Endodermal cell (in vitro differentiated cells): ENCODE results near the gene PRKCD. TPM values are rescaled to one million over a fixed set of nuclear protein-coding genes. Genes with fewer than 3 reads are reported as not detected.

ENCODE experiments used
- DNase-seq: peaks from one replicate; pipeline ENCODE4 v3.0.0-alpha.2; 2017
- H3K27ac ChIP-seq: 2 replicates; pipeline ENCODE4 v1.5.1; 2013; ENCODE audit warnings: mild to moderate bottlenecking, low read depth, low read length, moderate library complexity
- H3K27me3 ChIP-seq: 2 replicates; pipeline ENCODE4 v1.6.1; 2013; ENCODE audit warnings: mild to moderate bottlenecking, low read length, moderate library complexity; ENCODE audit not compliant: insufficient read depth, control insufficient read depth, poor library complexity, severe bottlenecking
- H3K36me3 ChIP-seq: 2 replicates; pipeline ENCODE4 v1.7.0; 2013; ENCODE audit warnings: mild to moderate bottlenecking, low read length, moderate library complexity; ENCODE audit not compliant: control insufficient read depth, insufficient read depth
- H3K4me1 ChIP-seq: one replicate; pipeline ENCODE4 v1.7.0; 2013; ENCODE audit warnings: low read length; ENCODE audit not compliant: control insufficient read depth, insufficient read depth
- H3K4me3 ChIP-seq: 2 replicates; pipeline ENCODE4 v1.5.1; 2013; ENCODE audit warnings: mild to moderate bottlenecking, low read length, moderate library complexity
- H3K9ac ChIP-seq: 2 replicates; pipeline ENCODE4 v1.6.1; 2013; ENCODE audit warnings: mild to moderate bottlenecking, low read length, moderate library complexity; ENCODE audit not compliant: poor library complexity, severe bottlenecking; ENCODE audit errors: extremely low read depth
- H3K9me3 ChIP-seq: 2 replicates; pipeline ENCODE4 v1.6.1; 2013; ENCODE audit warnings: mild to moderate bottlenecking, low read length, moderate library complexity; ENCODE audit not compliant: control insufficient read depth
- H3K27ac Mint-ChIP-seq: 2 replicates; pipeline ENCODE4 v1.8.0; 2020; ENCODE audit warnings: mixed read lengths
- H3K27me3 Mint-ChIP-seq: 2 replicates; pipeline ENCODE4 v1.8.0; 2021; ENCODE audit warnings: mild to moderate bottlenecking, mixed read lengths; ENCODE audit not compliant: insufficient read depth
- H3K36me3 Mint-ChIP-seq: 2 replicates; pipeline ENCODE4 v1.8.0; 2020; ENCODE audit warnings: low read depth, mixed read lengths
- H3K4me1 Mint-ChIP-seq: 2 replicates; pipeline ENCODE4 v1.8.0; 2020; ENCODE audit warnings: mixed read lengths
- H3K4me3 Mint-ChIP-seq: 2 replicates; pipeline ENCODE4 v1.8.0; 2020; ENCODE audit warnings: mild to moderate bottlenecking, moderate library complexity, mixed read lengths
- H3K9me3 Mint-ChIP-seq: 2 replicates; pipeline ENCODE4 v1.8.0; 2020; ENCODE audit warnings: mild to moderate bottlenecking, mixed read lengths
- WGBS, 2 experiments: methylation state at CpG; one replicate each; pipeline versions ENCODE4 v1.1.5 to v1.1.7; 2013; ENCODE audit warnings: missing lambda C conversion rate in 2 of 2, mixed read lengths in 1 of 2; ENCODE audit not compliant: insufficient coverage in 1 of 2, insufficient read length in 1 of 2; 5-methylcytosine and 5-hydroxymethylcytosine counted together
- total RNA-seq, 2 donors: library from RNA; stranded (reverse); fragmentation: NEBNext Ultra II Directional in 1 of 2; extraction: Animal tissue kit (Norgen Biotek cat#: 25700) in 1 of 2; gene quantifications; 2 replicates in 1 of 2; 3 replicates in 1 of 2; pipeline ENCODE4 v1.2.1, GENCODE V29; 2021
- TF ChIP-seq, protein P1 (sequence below): fragments of 200-600 bp; sonication (generic); conservative IDR thresholded peaks from 2 replicates; pipeline ENCODE4 v1.5.0; 2021; ENCODE audit warnings: antibody characterized with exemption, mild to moderate bottlenecking

Gene PRKCD
- total RNA-seq, 2 donors from 2014 or later, result 19.9 to 26.6 TPM

DNA sequence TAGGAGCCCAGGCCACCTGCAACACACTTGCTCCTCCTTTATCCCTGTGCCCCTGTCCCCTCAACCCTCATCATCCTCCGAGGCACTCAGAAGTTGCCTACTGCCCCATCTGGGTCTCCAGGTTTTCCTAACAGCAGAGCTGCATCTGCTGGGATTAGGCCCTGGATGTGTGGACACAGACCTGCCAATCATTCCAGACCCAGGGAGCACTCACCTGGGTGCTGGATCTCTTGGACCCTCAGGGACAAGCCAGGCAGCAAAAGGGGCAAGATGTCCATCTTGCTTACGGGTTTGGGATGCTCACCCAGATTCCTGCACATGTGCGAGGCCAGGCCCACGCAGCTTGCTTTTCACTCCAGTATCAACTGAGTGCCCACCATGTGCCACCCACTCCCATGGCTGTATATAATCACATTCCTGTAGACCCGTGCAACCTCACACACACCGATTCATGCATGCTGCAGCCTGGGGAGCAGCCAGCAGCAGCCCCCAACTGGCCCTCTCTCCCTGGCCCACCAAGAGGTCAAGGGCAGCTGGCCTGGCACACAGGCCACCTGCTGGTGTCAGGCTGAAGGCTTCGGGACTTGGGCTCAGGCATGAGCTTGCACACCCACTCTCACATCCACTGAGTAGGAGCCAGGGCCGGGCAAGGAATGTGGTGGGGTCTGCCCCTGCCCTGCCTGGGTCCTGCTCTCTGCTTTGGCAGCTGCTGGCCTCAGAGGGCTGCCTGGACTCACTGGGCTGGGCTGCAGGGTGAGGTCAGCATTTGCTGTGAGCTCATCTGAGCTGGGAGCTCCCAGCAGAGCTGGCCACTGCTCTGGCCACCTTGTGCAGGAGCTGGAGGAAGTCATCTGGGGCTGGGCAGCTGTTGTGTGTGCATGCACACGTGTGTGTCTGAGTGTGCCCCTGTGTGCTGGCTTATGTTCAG is 14.9 kb downstream of the PRKCD start:
- H3K27ac Mint-ChIP-seq, result no peak overlapping the region
- H3K4me1 ChIP-seq, result no peaks in the 10 kb centered on the region
- H3K4me1 Mint-ChIP-seq, result peaks cover 9% of the 10 kb centered on the region

DNA sequence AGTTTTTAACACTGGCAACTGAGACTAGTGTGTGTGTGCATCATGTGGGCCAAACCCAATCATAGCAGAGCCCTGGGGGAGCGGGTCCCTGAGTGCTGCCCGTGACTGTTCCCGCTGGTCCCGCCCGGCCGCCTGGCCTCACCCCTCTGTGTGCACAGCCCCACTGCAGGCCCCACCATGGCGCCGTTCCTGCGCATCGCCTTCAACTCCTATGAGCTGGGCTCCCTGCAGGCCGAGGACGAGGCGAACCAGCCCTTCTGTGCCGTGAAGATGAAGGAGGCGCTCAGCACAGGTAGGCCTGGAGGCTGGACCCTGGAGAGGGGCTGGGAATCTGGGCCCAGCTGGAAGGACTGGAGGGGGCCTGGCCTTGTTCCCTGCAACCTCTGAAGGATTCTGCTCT is 17.2 kb downstream of the PRKCD start:
- Histone ChIP-seq H3K27me3 (no peaks in the 10 kb centered on the region), H3K9ac (no peak overlapping the region), H3K4me1 (no peaks in the 10 kb centered on the region), H3K4me3 (no peak overlapping the region), H3K36me3 (peaks cover 4% of the 10 kb centered on the region), H3K9me3 (no peaks in the 10 kb centered on the region), H3K27ac (no peak overlapping the region)
- DNase-seq, result no peak
- 87 to 88% methylated on average over 7 to 15 of the region's 15 CpGs for WGBS, 2 experiments
- Mint-ChIP-seq H3K4me1 (no peaks in the 10 kb centered on the region), H3K27ac (no peak overlapping the region), H3K9me3 (no peaks in the 10 kb centered on the region), H3K4me3 (no peak overlapping the region), H3K36me3 (peaks cover 11% of the 10 kb centered on the region), H3K27me3 (no peaks in the 10 kb centered on the region)
- TF ChIP-seq, protein P1, sequence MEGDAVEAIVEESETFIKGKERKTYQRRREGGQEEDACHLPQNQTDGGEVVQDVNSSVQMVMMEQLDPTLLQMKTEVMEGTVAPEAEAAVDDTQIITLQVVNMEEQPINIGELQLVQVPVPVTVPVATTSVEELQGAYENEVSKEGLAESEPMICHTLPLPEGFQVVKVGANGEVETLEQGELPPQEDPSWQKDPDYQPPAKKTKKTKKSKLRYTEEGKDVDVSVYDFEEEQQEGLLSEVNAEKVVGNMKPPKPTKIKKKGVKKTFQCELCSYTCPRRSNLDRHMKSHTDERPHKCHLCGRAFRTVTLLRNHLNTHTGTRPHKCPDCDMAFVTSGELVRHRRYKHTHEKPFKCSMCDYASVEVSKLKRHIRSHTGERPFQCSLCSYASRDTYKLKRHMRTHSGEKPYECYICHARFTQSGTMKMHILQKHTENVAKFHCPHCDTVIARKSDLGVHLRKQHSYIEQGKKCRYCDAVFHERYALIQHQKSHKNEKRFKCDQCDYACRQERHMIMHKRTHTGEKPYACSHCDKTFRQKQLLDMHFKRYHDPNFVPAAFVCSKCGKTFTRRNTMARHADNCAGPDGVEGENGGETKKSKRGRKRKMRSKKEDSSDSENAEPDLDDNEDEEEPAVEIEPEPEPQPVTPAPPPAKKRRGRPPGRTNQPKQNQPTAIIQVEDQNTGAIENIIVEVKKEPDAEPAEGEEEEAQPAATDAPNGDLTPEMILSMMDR, result no peak

More for the DNA sequence above, 14.9 kb downstream of the PRKCD start:
- no peak for DNase-seq
- TF ChIP-seq, protein P1, result no peak
- Histone ChIP-seq H3K27me3 (no peaks in the 10 kb centered on the region), H3K9me3 (no peaks in the 10 kb centered on the region), H3K4me3 (no peak overlapping the region), H3K27ac (no peak overlapping the region), H3K9ac (no peak overlapping the region), H3K36me3 (peaks cover 3% of the 10 kb centered on the region)
- Mint-ChIP-seq H3K4me3 (no peak overlapping the region), H3K9me3 (no peaks in the 10 kb centered on the region), H3K27me3 (no peaks in the 10 kb centered on the region), H3K36me3 (peaks cover 4% of the 10 kb centered on the region)
- 89 to 92% methylated on average over 8 to 9 of the region's 9 CpGs for WGBS, 2 experiments

DNA sequence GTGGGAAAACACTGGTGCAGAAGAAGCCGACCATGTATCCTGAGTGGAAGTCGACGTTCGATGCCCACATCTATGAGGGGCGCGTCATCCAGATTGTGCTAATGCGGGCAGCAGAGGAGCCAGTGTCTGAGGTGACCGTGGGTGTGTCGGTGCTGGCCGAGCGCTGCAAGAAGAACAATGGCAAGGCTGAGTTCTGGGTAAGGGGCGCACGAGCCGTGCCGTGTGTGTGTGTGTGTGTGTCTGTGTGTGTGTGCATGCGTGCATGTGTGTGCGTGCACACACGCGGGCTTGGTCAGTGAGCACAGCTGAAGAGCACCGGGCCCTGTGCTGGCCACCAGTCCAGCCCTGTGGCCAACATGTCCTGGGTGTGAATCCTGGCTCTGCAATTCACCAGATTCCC is 18.6 kb downstream of the PRKCD start:
- TF ChIP-seq, protein P1, result no peak

More for the DNA sequence above, 18.6 kb downstream of the PRKCD start:
- WGBS, 2 experiments, result 95 to 97% methylated on average over 14 to 20 of the region's 20 CpGs
- Histone ChIP-seq H3K9ac (no peak overlapping the region), H3K27ac (no peak overlapping the region), H3K36me3 (peaks cover 6% of the 10 kb centered on the region), H3K4me3 (no peak overlapping the region), H3K27me3 (no peaks in the 10 kb centered on the region), H3K4me1 (no peaks in the 10 kb centered on the region), H3K9me3 (no peaks in the 10 kb centered on the region)
- no peak overlapping the region for H3K4me3 Mint-ChIP-seq
- H3K9me3 Mint-ChIP-seq, result no peaks in the 10 kb centered on the region
- peaks cover 14% of the 10 kb centered on the region for H3K36me3 Mint-ChIP-seq
- H3K4me1 Mint-ChIP-seq, result no peaks in the 10 kb centered on the region
- DNase-seq, result no peak
- no peaks in the 10 kb centered on the region for H3K27me3 Mint-ChIP-seq
- no peak overlapping the region for H3K27ac Mint-ChIP-seq
